Nephron progenitor cell (in vitro differentiated cells): ENCODE results near the gene EIF2S2.

Experiments
- DNase-seq: peaks from one replicate; pipeline ENCODE4 v3.0.0; 2021
- H3K27ac Mint-ChIP-seq: 2 replicates; pipeline ENCODE4 v1.8.0; 2021; ENCODE audit warnings: mild to moderate bottlenecking, moderate library complexity, mixed read lengths
- H3K27me3 Mint-ChIP-seq: 2 replicates; pipeline ENCODE4 v1.8.0; 2021; ENCODE audit warnings: mild to moderate bottlenecking, low read depth, mixed read lengths; ENCODE audit not compliant: poor library complexity
- H3K36me3 Mint-ChIP-seq: 2 replicates; pipeline ENCODE4 v1.8.0; 2021; ENCODE audit warnings: low read depth, mixed read lengths
- H3K4me1 Mint-ChIP-seq: 2 replicates; pipeline ENCODE4 v1.8.0; 2021; ENCODE audit warnings: mixed read lengths
- H3K4me3 Mint-ChIP-seq: 2 replicates; pipeline ENCODE4 v1.8.0; 2021; ENCODE audit warnings: mild to moderate bottlenecking, moderate library complexity, mixed read lengths
- H3K9me3 Mint-ChIP-seq: 2 replicates; pipeline ENCODE4 v1.8.0; 2021; ENCODE audit warnings: mild to moderate bottlenecking, moderate library complexity, mixed read lengths
- CTCF ChIP-seq: fragments of 200-600 bp; sonication (generic); IDR thresholded peaks from 2 replicates; pipeline ENCODE4 v1.5.0; 2021; ENCODE audit warnings: antibody characterized with exemption

Gene EIF2S2

DNA sequence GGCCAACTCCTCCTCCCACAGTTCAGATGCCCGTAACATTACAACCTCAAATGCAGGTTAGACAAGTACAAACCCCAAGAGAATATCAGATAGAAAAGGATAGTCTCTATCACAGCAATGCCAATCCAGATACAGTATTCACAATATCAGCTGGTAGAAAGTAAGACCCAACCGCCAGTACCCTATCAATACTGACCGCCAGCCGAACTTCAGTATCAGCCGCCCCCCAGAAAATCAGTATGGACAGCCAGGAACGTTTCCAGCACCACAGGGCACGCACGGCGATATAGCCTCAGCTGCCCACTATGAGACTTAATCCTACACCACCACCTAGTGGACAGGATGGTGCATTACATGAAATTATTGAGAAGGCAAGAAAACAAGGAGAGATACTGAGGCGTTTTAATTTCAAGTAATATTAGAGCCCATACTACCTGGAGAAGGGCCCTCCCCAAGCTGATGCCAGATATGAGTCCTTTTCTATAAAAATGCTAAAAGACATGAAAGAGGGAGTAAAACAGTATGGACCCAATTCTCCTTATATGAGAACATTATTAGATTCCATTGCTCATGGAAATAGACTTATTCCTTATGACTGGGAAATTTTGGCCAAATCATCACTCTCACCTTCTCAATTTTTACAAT lies 17.6 kb upstream of the EIF2S2 start:
- peak; percentile 64 for DNase-seq
- Mint-ChIP-seq H3K4me3 (no peak overlapping the region), H3K36me3 (peaks cover 5% of the 10 kb centered on the region), H3K9me3 (peaks cover 31% of the 10 kb centered on the region), H3K27me3 (peaks cover 39% of the 10 kb centered on the region), H3K4me1 (no peaks in the 10 kb centered on the region), H3K27ac (no peak overlapping the region)
- peak; percentile 84 for TF ChIP-seq CTCF

DNA sequence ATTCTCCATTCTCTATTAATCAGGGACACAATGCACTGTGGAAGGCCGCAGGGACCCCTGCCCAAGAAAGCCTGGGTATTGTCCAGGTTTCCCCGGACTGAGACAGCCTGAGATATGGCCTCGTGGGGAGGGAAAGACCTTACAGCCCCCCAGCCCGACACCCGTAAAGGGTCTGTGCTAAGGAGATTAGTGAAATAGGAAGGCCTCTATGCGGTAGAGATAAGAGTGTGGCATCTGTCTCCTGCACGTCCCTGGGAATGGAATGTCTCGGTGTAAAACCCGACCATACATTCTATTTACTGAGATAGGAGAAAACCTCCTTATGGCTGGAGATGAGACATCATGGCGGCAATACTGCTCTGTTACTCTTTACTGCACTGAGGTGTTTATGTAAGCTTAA lies 15.7 kb upstream of the EIF2S2 start:
- no peak for DNase-seq
- peaks cover 39% of the 10 kb centered on the region for H3K27me3 Mint-ChIP-seq
- no peak for TF ChIP-seq CTCF

GRCh38 chr20:34124469-34125249 lies 12.6 kb upstream of the EIF2S2 start:
- Mint-ChIP-seq H3K27me3 (peaks cover 32% of the 10 kb centered on the region), H3K36me3 (no peaks in the 10 kb centered on the region), H3K27ac (no peak overlapping the region), H3K4me1 (no peaks in the 10 kb centered on the region), H3K9me3 (peaks cover 11% of the 10 kb centered on the region), H3K4me3 (no peak overlapping the region)
- no peak for TF ChIP-seq CTCF
- DNase-seq = no peak

More for the DNA sequence above, 15.7 kb upstream of the EIF2S2 start:
- peaks cover 5% of the 10 kb centered on the region for H3K36me3 Mint-ChIP-seq
- H3K4me3 Mint-ChIP-seq = no peak overlapping the region
- H3K4me1 Mint-ChIP-seq = no peaks in the 10 kb centered on the region
- H3K27ac Mint-ChIP-seq = no peak overlapping the region
- H3K9me3 Mint-ChIP-seq = peaks cover 22% of the 10 kb centered on the region

DNA sequence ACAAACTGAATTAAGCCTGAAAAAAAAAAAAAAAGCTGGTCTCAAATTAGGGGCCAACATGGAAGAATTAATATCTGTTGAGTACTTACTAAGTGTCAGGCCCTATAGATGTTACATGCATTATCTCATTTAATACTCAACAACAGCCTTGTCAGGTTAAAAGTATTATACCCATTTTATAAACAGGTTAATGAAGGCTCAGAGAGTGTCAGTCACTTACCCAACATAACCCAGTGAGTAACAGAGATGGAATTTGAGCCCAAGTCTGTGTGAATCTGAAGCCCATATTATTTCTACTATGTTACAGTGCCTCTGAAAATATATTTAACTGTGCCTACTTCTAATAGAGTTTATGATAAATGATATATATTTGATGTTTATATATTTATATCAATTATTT lies 11.3 kb upstream of the EIF2S2 start:
- no peak for DNase-seq
- H3K4me3 Mint-ChIP-seq = no peak overlapping the region
- peaks cover 32% of the 10 kb centered on the region for H3K27me3 Mint-ChIP-seq
- H3K4me1 Mint-ChIP-seq = no peaks in the 10 kb centered on the region
- H3K27ac Mint-ChIP-seq = no peak overlapping the region
- H3K9me3 Mint-ChIP-seq = peaks cover 11% of the 10 kb centered on the region
- H3K36me3 Mint-ChIP-seq = no peaks in the 10 kb centered on the region
- no peak for TF ChIP-seq CTCF

DNA sequence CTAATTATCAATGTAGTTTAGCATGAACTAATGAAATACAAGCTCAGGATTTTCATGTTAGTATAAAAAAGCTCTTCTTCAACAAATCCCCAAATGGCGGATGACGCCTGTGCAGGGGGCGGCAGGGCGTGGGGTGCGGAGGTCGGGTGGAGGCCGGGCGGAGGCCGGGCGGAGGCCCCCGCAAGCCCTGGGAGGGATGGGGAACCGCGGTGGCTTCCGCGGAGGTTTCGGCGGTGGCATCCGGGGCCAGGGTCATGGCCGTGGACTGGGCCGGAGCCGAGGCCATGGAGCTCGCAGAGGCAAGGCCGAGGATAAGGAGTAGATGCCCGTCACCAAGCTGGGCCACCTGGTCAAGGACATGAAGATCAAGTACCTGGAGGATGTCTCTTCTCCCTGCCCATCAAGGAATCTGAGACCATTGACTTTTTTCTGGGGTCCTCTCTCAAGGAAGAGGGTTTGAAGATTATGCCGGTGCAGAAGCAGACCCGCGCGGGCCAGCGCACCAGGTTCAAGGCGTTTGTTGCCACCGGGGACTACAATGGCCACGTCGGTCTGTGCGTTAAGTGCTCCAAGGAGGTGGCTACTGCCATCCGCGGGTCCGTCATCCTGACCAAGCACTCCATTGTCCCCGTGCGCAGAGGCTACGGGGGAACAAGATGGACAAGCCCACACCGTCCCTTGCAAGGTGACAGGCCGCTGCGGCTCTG lies 10.4 kb upstream of the EIF2S2 start:
- no peak for DNase-seq
- no peak for TF ChIP-seq CTCF
- no peak overlapping the region for H3K27ac Mint-ChIP-seq
- H3K27me3 Mint-ChIP-seq = peaks cover 24% of the 10 kb centered on the region
- H3K4me3 Mint-ChIP-seq = no peak overlapping the region
- peaks cover 11% of the 10 kb centered on the region for H3K9me3 Mint-ChIP-seq
- H3K4me1 Mint-ChIP-seq = no peaks in the 10 kb centered on the region
- H3K36me3 Mint-ChIP-seq = no peaks in the 10 kb centered on the region
